GM18873 (cell line): ENCODE measurements around the gene PRKCH.
"Not testable (repeated sequence)": the region's sequence is repeated elsewhere in the genome, so short reads cannot be mapped to it uniquely, and the experiment has no call there.

Source experiments
- ATAC-seq: cut with Tn5 transposase; IDR thresholded peaks from one replicate; pipeline ENCODE4 v1.9.1; 2021; ENCODE audit warnings: mild to moderate bottlenecking, moderate library complexity, moderate number of reproducible peaks; ENCODE audit not compliant: unreplicated experiment, low FRiP score

Gene PRKCH

GRCh38 chr14:61520576-61520975, 199.2 kb downstream of the PRKCH start:
- no peak for ATAC-seq

- ATAC-seq = no peak
Observed at GRCh38 chr14:61521773-61522172, 200.4 kb downstream of the PRKCH start.

- ATAC-seq = no peak
Observed at GRCh38 chr14:61523751-61524150, 202.4 kb downstream of the PRKCH start.

- no peak for ATAC-seq
Observed at GRCh38 chr14:61524211-61524806, 202.9 kb downstream of the PRKCH start.

- no peak for ATAC-seq
Observed at GRCh38 chr14:61524936-61525292, 203.5 kb downstream of the PRKCH start.

GRCh38 chr14:61525293-61526011, 204.1 kb downstream of the PRKCH start:
- peak; percentile 94 for ATAC-seq

- no peak for ATAC-seq
Observed at GRCh38 chr14:61526405-61527312, 205.3 kb downstream of the PRKCH start.

GRCh38 chr14:61527325-61528100, 206.1 kb downstream of the PRKCH start:
- no peak for ATAC-seq

- no peak for ATAC-seq
Observed at GRCh38 chr14:61528591-61529021, 207.2 kb downstream of the PRKCH start.

GRCh38 chr14:61529360-61529759, 208.0 kb downstream of the PRKCH start:
- not testable (repeated sequence) for ATAC-seq

GRCh38 chr14:61530296-61530695, 208.9 kb downstream of the PRKCH start:
- no peak for ATAC-seq

- no peak for ATAC-seq
Observed at GRCh38 chr14:61530896-61531295, 209.5 kb downstream of the PRKCH start.

GRCh38 chr14:61531465-61532122, 210.2 kb downstream of the PRKCH start:
- ATAC-seq = no peak

- no peak for ATAC-seq
Observed at GRCh38 chr14:61532123-61532505, 210.7 kb downstream of the PRKCH start.

- ATAC-seq = no peak
Observed at GRCh38 chr14:61532763-61533162, 211.4 kb downstream of the PRKCH start.

- ATAC-seq = no peak
Observed at GRCh38 chr14:61533513-61534255, 212.3 kb downstream of the PRKCH start.

GRCh38 chr14:61535032-61535431, 213.7 kb downstream of the PRKCH start:
- ATAC-seq = no peak

GRCh38 chr14:61535458-61535857, 214.1 kb downstream of the PRKCH start:
- ATAC-seq = no peak
